ENCODE results near the gene CABP7.

CABP7 gene

GRCh38 chr22:29741926-29742325 lies 22.1 kb downstream of the CABP7 start:
- no peak for TF ChIP-seq CTCF (IDR thresholded peaks at IDR 0.05)

GRCh38 chr22:29742326-29742725 lies 22.5 kb downstream of the CABP7 start:
- no peak for TF ChIP-seq CTCF (IDR thresholded peaks at IDR 0.05)

- no peak for TF ChIP-seq CTCF (IDR thresholded peaks at IDR 0.05)
Measured at GRCh38 chr22:29744902-29745301, 25.1 kb downstream of the CABP7 start.

GRCh38 chr22:29747832-29748231 lies 28.0 kb downstream of the CABP7 start:
- TF ChIP-seq CTCF (IDR thresholded peaks at IDR 0.05) = no peak

GRCh38 chr22:29748248-29748893 lies 28.6 kb downstream of the CABP7 start:
- TF ChIP-seq CTCF (IDR thresholded peaks at IDR 0.05) = no peak

GRCh38 chr22:29750029-29750428 lies 30.2 kb downstream of the CABP7 start:
- no peak for TF ChIP-seq CTCF (IDR thresholded peaks at IDR 0.05)

- TF ChIP-seq CTCF (IDR thresholded peaks at IDR 0.05) = no peak
Measured at GRCh38 chr22:29750559-29751538, 31.0 kb downstream of the CABP7 start.
